CD4-positive, alpha-beta memory T cell (primary cell): ENCODE data around the gene IFRD1. TPM values are rescaled to one million over a fixed set of nuclear protein-coding genes. Genes with fewer than 3 reads are reported as not detected.

Experiments used
- CTCF ChIA-PET: fragments of 350-600 bp; sonication (Branson Sonifier 250); formaldehyde crosslinking; loops from one replicate; lab custom pipeline; 2021; ENCODE audit warnings: inconsistent platforms; ENCODE audit not compliant: partially characterized antibody; lab: Charles Lee
- POLR2A ChIA-PET: fragments of 350-600 bp; sonication (Branson Sonifier 250); formaldehyde crosslinking; loops from one replicate; lab custom pipeline; 2021; ENCODE audit not compliant: partially characterized antibody; lab: Charles Lee
- DNase-seq, 5 donors: peaks; one replicate each; pipeline versions ENCODE4 v3.0.0 to v3.0.0-alpha.2; 2020 to 2022; ENCODE audit warnings: mixed read lengths in 1 of 5
- H3K27ac ChIP-seq: one replicate; pipeline ENCODE4 v1.7.0; 2013; ENCODE audit warnings: low read depth, low read length
- H3K27me3 ChIP-seq: 2 replicates; pipeline ENCODE4 v1.7.0; 2013; ENCODE audit warnings: mild to moderate bottlenecking, low read length, moderate library complexity; ENCODE audit not compliant: insufficient read depth
- H3K36me3 ChIP-seq: 2 replicates; pipeline ENCODE4 v1.7.0; 2013; ENCODE audit warnings: mild to moderate bottlenecking, low read length, moderate library complexity; ENCODE audit not compliant: insufficient read depth
- H3K4me1 ChIP-seq: 2 replicates; pipeline ENCODE4 v1.7.0; 2013; ENCODE audit warnings: mild to moderate bottlenecking, low read length, moderate library complexity; ENCODE audit not compliant: insufficient read depth
- H3K4me3 ChIP-seq, 2 donors: one replicate each; pipeline ENCODE4 v1.7.0; 2013; ENCODE audit warnings: low read length in 2 of 2, mild to moderate bottlenecking in 1 of 2
- H3K9me3 ChIP-seq, 2 donors: one replicate each; pipeline ENCODE4 v1.7.0; 2013; ENCODE audit warnings: low read length in 2 of 2, control low read depth in 1 of 2; ENCODE audit not compliant: control insufficient read depth in 1 of 2
- H3K27ac Mint-ChIP-seq, 7 donors: one replicate each; pipeline ENCODE4 v1.8.0; 2020 to 2021; ENCODE audit warnings: mixed read lengths in 7 of 7, mild to moderate bottlenecking in 6 of 7, inconsistent platforms in 3 of 7, moderate library complexity in 3 of 7
- H3K27me3 Mint-ChIP-seq, 2 donors: one replicate each; pipeline ENCODE4 v1.8.0; 2020 to 2021; ENCODE audit warnings: mixed read lengths in 2 of 2
- H3K36me3 Mint-ChIP-seq, 2 donors: one replicate each; pipeline ENCODE4 v1.8.0; 2020 to 2021; ENCODE audit warnings: mixed read lengths in 2 of 2, inconsistent platforms in 1 of 2, mild to moderate bottlenecking in 1 of 2
- H3K4me1 Mint-ChIP-seq, 4 donors: one replicate each; pipeline ENCODE4 v1.8.0; 2020 to 2021; ENCODE audit warnings: mixed read lengths in 4 of 4, mild to moderate bottlenecking in 1 of 4
- H3K4me3 Mint-ChIP-seq, 8 donors: one replicate each; pipeline ENCODE4 v1.8.0; 2020 to 2021; ENCODE audit warnings: mixed read lengths in 8 of 8, mild to moderate bottlenecking in 7 of 8, moderate library complexity in 6 of 8, inconsistent platforms in 3 of 8
- H3K9me3 Mint-ChIP-seq, 8 donors: one replicate each; pipeline ENCODE4 v1.8.0; 2020 to 2021; ENCODE audit warnings: mixed read lengths in 8 of 8, mild to moderate bottlenecking in 5 of 8, inconsistent platforms in 3 of 8, moderate library complexity in 1 of 8
- intact Hi-C: fragments of 100-400 bp; cut with micrococcal nuclease; formaldehyde crosslinking; loops from one replicate; pipeline ENCODE4 v1.15.1; 2023
- polyA plus RNA-seq, 2 donors: library from polyadenylated mRNA; unstranded; fragments of 300-500 nt; fragmentation: Illumina TruSeq; gene quantifications; one replicate each; pipeline ENCODE4 v1.2.3, GENCODE V29; 2021
- total RNA-seq, 2 experiments: library from RNA; stranded (reverse); gene quantifications; one replicate each; pipeline ENCODE4 v1.2.3, GENCODE V29; 2021

IFRD1 gene
- total and polyA plus RNA-seq, 4 experiments from 2014 or later = 19.8 to 57.0 (median 43.6) TPM

GRCh38 chr7:112414855-112415490 lies 35.3 kb upstream of the IFRD1 start:
- intact Hi-C loops = loop anchor here (1.0 kb wide), 1 partner anchor 674 kb away; no protein-coding TSS in a partner anchor
- Mint-ChIP-seq H3K4me1 (peaks cover 0 to 4% (median 2%) of the 10 kb centered on the region in 4 donors), H3K27me3 (peaks cover 0 to 9% of the 10 kb centered on the region in 2 donors), H3K27ac (no peak overlapping the region), H3K36me3 (peaks cover 0 to 3% of the 10 kb centered on the region in 2 donors), H3K9me3 (peaks cover 0 to 2% (median 0%) of the 10 kb centered on the region in 8 donors), H3K4me3 (peak overlapping the region in 1 of 8 donors; percentile 2)
- ChIA-PET POLR2A (no interaction called here), CTCF (interaction anchor here (0.9 kb wide), 1 partner anchor 35 kb away, joined by 5 read pairs; no protein-coding TSS in a partner anchor)
- no peaks in the 10 kb centered on the region for H3K4me1 ChIP-seq
- H3K27me3 ChIP-seq = peaks cover 3% of the 10 kb centered on the region
- H3K36me3 ChIP-seq = no peaks in the 10 kb centered on the region
- H3K9me3 ChIP-seq = no peaks in the 10 kb centered on the region
- H3K27ac ChIP-seq = no peak overlapping the region
- H3K4me3 ChIP-seq = no peak overlapping the region
- DNase-seq = peak in 1 of 5 donors; percentile 21

- CTCF ChIA-PET = interaction anchor here (0.8 to 1.9 kb wide), 3 partner anchors 9 to 674 kb away, joined by 3 to 4 read pairs (median 3); no protein-coding TSS in a partner anchor
- Histone ChIP-seq H3K36me3 (no peaks in the 10 kb centered on the region), H3K9me3 (no peaks in the 10 kb centered on the region), H3K27ac (no peak overlapping the region), H3K27me3 (peaks cover 3% of the 10 kb centered on the region), H3K4me1 (no peaks in the 10 kb centered on the region), H3K4me3 (no peak overlapping the region)
- H3K36me3 Mint-ChIP-seq = peaks cover 0 to 3% of the 10 kb centered on the region in 2 donors
- H3K27ac Mint-ChIP-seq = no peak overlapping the region
- peaks cover 0 to 2% (median 0%) of the 10 kb centered on the region in 8 donors for H3K9me3 Mint-ChIP-seq
- peaks cover 0 to 9% of the 10 kb centered on the region in 2 donors for H3K27me3 Mint-ChIP-seq
- POLR2A ChIA-PET = interaction anchor here (0.6 to 0.9 kb wide), 2 partner anchors 34 to 59 kb away, joined by 3 read pairs; partner anchors contain the start of gene IFRD1
- H3K4me1 Mint-ChIP-seq = peaks cover 0 to 4% (median 2%) of the 10 kb centered on the region in 4 donors
- DNase-seq = no peak
- no peak overlapping the region for H3K4me3 Mint-ChIP-seq
- intact Hi-C loops = no loop called here
Observed at GRCh38 chr7:112416127-112416526, 34.1 kb upstream of the IFRD1 start.

- H3K4me3 Mint-ChIP-seq = no peak overlapping the region
- no peak overlapping the region for H3K4me3 ChIP-seq
- intact Hi-C loops = no loop called here
- no peak for DNase-seq
- ChIA-PET POLR2A (no interaction called here), CTCF (interaction anchor here (1.0 kb wide), 1 partner anchor 679 kb away, joined by 3 read pairs; no protein-coding TSS in a partner anchor)
- peaks cover 0 to 2% (median 0%) of the 10 kb centered on the region in 8 donors for H3K9me3 Mint-ChIP-seq
- peaks cover 0 to 3% of the 10 kb centered on the region in 2 donors for H3K36me3 Mint-ChIP-seq
- peaks cover 0 to 5% of the 10 kb centered on the region in 2 donors for H3K27me3 Mint-ChIP-seq
- H3K4me1 ChIP-seq = peaks cover 17% of the 10 kb centered on the region
- H3K27ac Mint-ChIP-seq = no peak overlapping the region
- no peaks in the 10 kb centered on the region for H3K36me3 ChIP-seq
- no peaks in the 10 kb centered on the region for H3K9me3 ChIP-seq
- no peaks in the 10 kb centered on the region for H3K27me3 ChIP-seq
- peaks cover 13 to 19% (median 15%) of the 10 kb centered on the region in 4 donors for H3K4me1 Mint-ChIP-seq
- H3K27ac ChIP-seq = no peak overlapping the region
Observed at GRCh38 chr7:112419543-112420130, 30.6 kb upstream of the IFRD1 start.

- Histone ChIP-seq H3K27ac (no peak overlapping the region), H3K4me1 (peaks cover 17% of the 10 kb centered on the region), H3K4me3 (no peak overlapping the region), H3K36me3 (no peaks in the 10 kb centered on the region), H3K9me3 (no peaks in the 10 kb centered on the region), H3K27me3 (no peaks in the 10 kb centered on the region)
- no peak for DNase-seq
- H3K4me3 Mint-ChIP-seq = no peak overlapping the region
- H3K27me3 Mint-ChIP-seq = no peaks in the 10 kb centered on the region
- peaks cover 0 to 2% (median 0%) of the 10 kb centered on the region in 8 donors for H3K9me3 Mint-ChIP-seq
- peaks cover 11 to 19% (median 14%) of the 10 kb centered on the region in 4 donors for H3K4me1 Mint-ChIP-seq
- ChIA-PET CTCF (interaction anchor here (1.0 to 2.0 kb wide), 2 partner anchors 10 to 680 kb away, joined by 3 to 8 read pairs; no protein-coding TSS in a partner anchor), POLR2A (interaction anchor here (2.5 kb wide), 1 partner anchor 30 kb away, joined by 10 read pairs; the partner anchor contains the start of gene IFRD1)
- H3K27ac Mint-ChIP-seq = no peak overlapping the region
- intact Hi-C loops = no loop called here
- H3K36me3 Mint-ChIP-seq = peaks cover 0 to 3% of the 10 kb centered on the region in 2 donors
Observed at GRCh38 chr7:112420236-112420861, 29.9 kb upstream of the IFRD1 start.

- H3K9me3 Mint-ChIP-seq = peaks cover 0 to 2% (median 0%) of the 10 kb centered on the region in 8 donors
- H3K36me3 Mint-ChIP-seq = peaks cover 0 to 3% of the 10 kb centered on the region in 2 donors
- peak overlapping the region in 4 of 8 donors; percentile 9 to 51 (median 18) for H3K4me3 Mint-ChIP-seq
- POLR2A ChIA-PET = interaction anchor here (2.5 kb wide), 1 partner anchor 29 kb away, joined by 10 read pairs; the partner anchor contains the start of gene IFRD1
- H3K9me3 ChIP-seq = no peaks in the 10 kb centered on the region
- no peaks in the 10 kb centered on the region for H3K36me3 ChIP-seq
- H3K4me1 ChIP-seq = peaks cover 17% of the 10 kb centered on the region
- H3K4me3 ChIP-seq = no peak overlapping the region
- H3K27me3 ChIP-seq = no peaks in the 10 kb centered on the region
- peaks cover 11 to 16% (median 14%) of the 10 kb centered on the region in 4 donors for H3K4me1 Mint-ChIP-seq
- DNase-seq = peak in 1 of 5 donors; percentile 4
- no peak overlapping the region for H3K27ac ChIP-seq
- H3K27ac Mint-ChIP-seq = peak overlapping the region in 5 of 7 donors; percentile 32 to 65 (median 44)
- intact Hi-C loops = loop anchor here (2.0 kb wide), 1 partner anchor 27 kb away; no protein-coding TSS in a partner anchor
- CTCF ChIA-PET = interaction anchor here (1.0 to 2.0 kb wide), 2 partner anchors 11 to 123 kb away, joined by 3 to 8 read pairs; no protein-coding TSS in a partner anchor
- no peaks in the 10 kb centered on the region for H3K27me3 Mint-ChIP-seq
Observed at GRCh38 chr7:112421666-112422486, 28.4 kb upstream of the IFRD1 start.

GRCh38 chr7:112422842-112423496 lies 27.3 kb upstream of the IFRD1 start:
- ChIA-PET POLR2A (interaction anchor here (2.5 kb wide), 1 partner anchor 27 kb away, joined by 10 read pairs; the partner anchor contains the start of gene IFRD1), CTCF (interaction anchor here (1.0 kb wide), 1 partner anchor 124 kb away, joined by 3 read pairs; no protein-coding TSS in a partner anchor)
- Histone ChIP-seq H3K9me3 (no peaks in the 10 kb centered on the region), H3K4me3 (no peak overlapping the region), H3K27ac (no peak overlapping the region), H3K4me1 (peaks cover 17% of the 10 kb centered on the region), H3K27me3 (no peaks in the 10 kb centered on the region), H3K36me3 (no peaks in the 10 kb centered on the region)
- peaks cover 0 to 3% of the 10 kb centered on the region in 2 donors for H3K36me3 Mint-ChIP-seq
- H3K4me1 Mint-ChIP-seq = peaks cover 11 to 16% (median 14%) of the 10 kb centered on the region in 4 donors
- H3K4me3 Mint-ChIP-seq = peak overlapping the region in 1 of 8 donors; percentile 4
- intact Hi-C loops = loop anchor here (2.0 kb wide), 1 partner anchor 26 kb away; no protein-coding TSS in a partner anchor
- H3K27ac Mint-ChIP-seq = peak overlapping the region in 2 of 7 donors; percentile 26 to 54
- peak in 1 of 5 donors; percentile 36 for DNase-seq
- peaks cover 0 to 2% (median 0%) of the 10 kb centered on the region in 8 donors for H3K9me3 Mint-ChIP-seq
- H3K27me3 Mint-ChIP-seq = no peaks in the 10 kb centered on the region
